HG03457 (cell line): Measurements from ENCODE around the gene LRRFIP1.

ENCODE experiments used
- ATAC-seq: cut with Tn5 transposase; IDR thresholded peaks from one replicate; pipeline ENCODE4 v1.9.1; 2021; ENCODE audit warnings: moderate number of reproducible peaks; ENCODE audit not compliant: unreplicated experiment

LRRFIP1 gene

GRCh38 chr2:237721458-237721857 lies 94.1 kb downstream of the LRRFIP1 start:
- no peak for ATAC-seq

GRCh38 chr2:237722616-237723015 lies 95.2 kb downstream of the LRRFIP1 start:
- ATAC-seq, result no peak

- no peak for ATAC-seq
Measured at GRCh38 chr2:237723023-237723422, 95.6 kb downstream of the LRRFIP1 start.

GRCh38 chr2:237723602-237724001 lies 96.2 kb downstream of the LRRFIP1 start:
- no peak for ATAC-seq

GRCh38 chr2:237724811-237725478 lies 97.6 kb downstream of the LRRFIP1 start:
- no peak for ATAC-seq

GRCh38 chr2:237725661-237726060 lies 98.3 kb downstream of the LRRFIP1 start:
- no peak for ATAC-seq

GRCh38 chr2:237726401-237726830 lies 99.0 kb downstream of the LRRFIP1 start:
- ATAC-seq, result no peak

GRCh38 chr2:237727363-237727762 lies 100.0 kb downstream of the LRRFIP1 start:
- no peak for ATAC-seq

GRCh38 chr2:237729681-237730475 lies 102.5 kb downstream of the LRRFIP1 start:
- ATAC-seq, result no peak

- ATAC-seq, result no peak
Measured at GRCh38 chr2:237731663-237732062, 104.3 kb downstream of the LRRFIP1 start.

- no peak for ATAC-seq
Measured at GRCh38 chr2:237732070-237732469, 104.7 kb downstream of the LRRFIP1 start.

- ATAC-seq, result no peak
Measured at GRCh38 chr2:237732790-237733381, 105.5 kb downstream of the LRRFIP1 start.

GRCh38 chr2:237733677-237734300 lies 106.4 kb downstream of the LRRFIP1 start:
- ATAC-seq, result no peak

- ATAC-seq, result no peak
Measured at GRCh38 chr2:237734905-237735623, 107.7 kb downstream of the LRRFIP1 start.

- no peak for ATAC-seq
Measured at GRCh38 chr2:237735798-237736197, 108.4 kb downstream of the LRRFIP1 start.

GRCh38 chr2:237736783-237737182 lies 109.4 kb downstream of the LRRFIP1 start:
- no peak for ATAC-seq

GRCh38 chr2:237737196-237737865 lies 109.9 kb downstream of the LRRFIP1 start:
- no peak for ATAC-seq

GRCh38 chr2:237738255-237738654 lies 110.9 kb downstream of the LRRFIP1 start:
- ATAC-seq, result no peak

- no peak for ATAC-seq
Measured at GRCh38 chr2:237739101-237739500, 111.7 kb downstream of the LRRFIP1 start.

- no peak for ATAC-seq
Measured at GRCh38 chr2:237742191-237742590, 114.8 kb downstream of the LRRFIP1 start.
